CD14-positive monocyte (primary cell): ENCODE results near the gene ZNF442. TPM values are rescaled to one million over a fixed set of nuclear protein-coding genes. Genes with fewer than 3 reads are reported as not detected.
"Not testable (repeated sequence)": the region's sequence is repeated elsewhere in the genome, so short reads cannot be mapped to it uniquely, and the experiment has no call there.

Experiments
- DNase-seq, 3 donors: peaks; one replicate each; pipeline ENCODE4 v3.0.0-alpha.2; 2011 to 2022
- H2AFZ ChIP-seq: 2 replicates; pipeline ENCODE4 v1.6.0; 2012; ENCODE audit warnings: mild to moderate bottlenecking, low read depth, low read length, inconsistent platforms; ENCODE audit not compliant: insufficient read depth, poor library complexity, severe bottlenecking
- H3K27ac ChIP-seq, 2 donors: 1 replicate in 1 of 2; 2 replicates in 1 of 2; pipeline ENCODE4 v1.5.1; 2012 to 2013; ENCODE audit warnings: low read length in 2 of 2, control low read depth in 1 of 2, inconsistent platforms in 1 of 2, low read depth in 1 of 2, mild to moderate bottlenecking in 1 of 2
- H3K27me3 ChIP-seq, 2 donors: one replicate each; pipeline versions ENCODE4 v1.6.0 to v1.6.1; 2011 to 2013; ENCODE audit warnings: low read length in 2 of 2; ENCODE audit not compliant: control insufficient read depth in 2 of 2, insufficient read depth in 2 of 2
- H3K36me3 ChIP-seq, 2 donors: replicated peaks in 1 of 2; 1 replicate in 1 of 2; 2 replicates in 1 of 2; pipeline versions ENCODE4 v1.5.1 to v1.6.1; 2012 to 2013; ENCODE audit warnings: low read length in 2 of 2, control low read depth in 1 of 2, inconsistent platforms in 1 of 2, mild to moderate bottlenecking in 1 of 2; ENCODE audit not compliant: insufficient read depth in 2 of 2, control insufficient read depth in 1 of 2
- H3K4me1 ChIP-seq, 2 donors: 1 replicate in 1 of 2; 2 replicates in 1 of 2; pipeline versions ENCODE4 v1.5.1 to v1.6.1; 2012 to 2013; ENCODE audit warnings: low read length in 2 of 2, control low read depth in 1 of 2, inconsistent platforms in 1 of 2, mild to moderate bottlenecking in 1 of 2, moderate library complexity in 1 of 2; ENCODE audit not compliant: insufficient read depth in 2 of 2, control insufficient read depth in 1 of 2
- H3K4me2 ChIP-seq: replicated peaks from 2 replicates; pipeline ENCODE3; 2012; ENCODE audit warnings: low read length, moderate library complexity, mild to moderate bottlenecking; ENCODE audit not compliant: poor library complexity, severe bottlenecking; ENCODE audit errors: extremely low read depth
- H3K4me3 ChIP-seq, 3 experiments: fragments of 200-600 bp in 1 of 3; sonication (generic) in 1 of 3; replicated peaks in 1 of 3; 1 replicate in 2 of 3; 2 replicates in 1 of 3; pipeline ENCODE4 v1.5.1; 2011 to 2013; ENCODE audit warnings: low read length in 3 of 3, mild to moderate bottlenecking in 3 of 3, control low read depth in 2 of 3, low read depth in 2 of 3, inconsistent platforms in 1 of 3, moderate library complexity in 1 of 3
- H3K79me2 ChIP-seq: 2 replicates; pipeline ENCODE4 v1.6.0; 2012; ENCODE audit warnings: mild to moderate bottlenecking, control low read depth, inconsistent platforms, low read length, moderate library complexity; ENCODE audit not compliant: insufficient read depth
- H3K9ac ChIP-seq: 2 replicates; pipeline ENCODE4 v1.6.0; 2017; ENCODE audit warnings: low read length, mild to moderate bottlenecking; ENCODE audit not compliant: insufficient read depth, poor library complexity, severe bottlenecking
- H3K9me3 ChIP-seq, 2 donors: replicated peaks in 1 of 2; 1 replicate in 1 of 2; 2 replicates in 1 of 2; pipeline versions ENCODE4 v1.5.1 to v1.6.1; 2012 to 2013; ENCODE audit warnings: low read length in 2 of 2, control low read depth in 1 of 2; ENCODE audit not compliant: control insufficient read depth in 1 of 2, insufficient read depth in 1 of 2
- H4K20me1 ChIP-seq: 2 replicates; pipeline ENCODE4 v1.6.0; 2012; ENCODE audit warnings: mild to moderate bottlenecking, low read length, control low read depth, moderate library complexity; ENCODE audit not compliant: insufficient read depth
- H3K27ac Mint-ChIP-seq, 7 donors: one replicate each; pipeline ENCODE4 v1.8.0; 2020; ENCODE audit warnings: mild to moderate bottlenecking in 7 of 7, mixed read lengths in 7 of 7, moderate library complexity in 6 of 7, inconsistent platforms in 2 of 7
- H3K27me3 Mint-ChIP-seq, 3 donors: one replicate each; pipeline ENCODE4 v1.8.0; 2021 to 2022; ENCODE audit warnings: low read depth in 3 of 3, mild to moderate bottlenecking in 3 of 3, mixed read lengths in 3 of 3, moderate library complexity in 3 of 3, inconsistent platforms in 1 of 3
- H3K36me3 Mint-ChIP-seq, 2 donors: one replicate each; pipeline ENCODE4 v1.8.0; 2020; ENCODE audit warnings: mixed read lengths in 2 of 2, inconsistent platforms in 1 of 2, mild to moderate bottlenecking in 1 of 2
- H3K4me1 Mint-ChIP-seq: one replicate; pipeline ENCODE4 v1.8.0; 2020; ENCODE audit warnings: mild to moderate bottlenecking, mixed read lengths
- H3K4me3 Mint-ChIP-seq, 2 donors: one replicate each; pipeline ENCODE4 v1.8.0; 2020; ENCODE audit warnings: mild to moderate bottlenecking in 2 of 2, mixed read lengths in 2 of 2, moderate library complexity in 1 of 2
- H3K9me3 Mint-ChIP-seq, 7 donors: one replicate each; pipeline ENCODE4 v1.8.0; 2020 to 2022; ENCODE audit warnings: mixed read lengths in 7 of 7, mild to moderate bottlenecking in 6 of 7, moderate library complexity in 6 of 7, inconsistent platforms in 2 of 7
- CTCF ChIP-seq: fragments of 200-600 bp; IDR thresholded peaks from one replicate; pipeline ENCODE4 v1.8.0; 2022; ENCODE audit warnings: antibody characterized with exemption, mild to moderate bottlenecking
- whole genome bisulfite sequencing: methylation state at CpG from one replicate; pipeline ENCODE4 v1.1.5; 2013; ENCODE audit warnings: missing lambda C conversion rate; ENCODE audit not compliant: insufficient coverage; 5-methylcytosine and 5-hydroxymethylcytosine counted together
- intact Hi-C, 2 donors: fragments of 100-400 bp; cut with micrococcal nuclease; formaldehyde crosslinking; loops; one replicate each; pipeline versions ENCODE4 v1.15.0 to v1.15.1; 2023
- polyA plus RNA-seq, 3 donors: library from polyadenylated mRNA; depleted of rRNA in 1 of 3; unstranded in 2 of 3; stranded (reverse) in 1 of 3; fragments of 300-500 nt in 2 of 3; fragments of >200 nt in 1 of 3; fragmentation: Illumina TruSeq in 2 of 3; gene quantifications; 1 replicate in 2 of 3; 2 replicates in 1 of 3; pipeline ENCODE4 v1.2.3, GENCODE V29; 2012 to 2021

The ZNF442 gene
- polyA plus RNA-seq, 3 donors = 0.03 to 0.39 (median 0.17) TPM

DNA sequence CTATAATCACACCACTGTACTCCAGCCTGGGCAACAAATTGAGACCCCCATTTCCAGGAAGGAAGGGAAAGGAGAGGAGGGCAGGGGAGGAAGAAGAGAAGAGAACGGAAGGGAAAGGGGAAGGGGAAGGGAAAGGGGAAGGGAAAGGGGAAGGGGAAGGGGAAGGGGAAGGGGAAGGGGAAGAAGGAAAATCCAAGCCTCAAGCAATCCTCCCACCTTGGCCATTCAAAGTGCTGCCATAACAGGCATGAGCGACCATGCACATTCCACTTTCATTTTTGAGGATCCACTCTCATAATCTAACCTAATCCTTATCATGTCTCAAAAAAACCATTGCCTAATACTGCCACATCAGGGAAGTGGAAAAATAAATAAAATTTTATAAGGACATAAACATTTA is 20.9 kb upstream of the ZNF442 start:
- Histone ChIP-seq H3K36me3 (peaks cover 7 to 49% of the 10 kb centered on the region in 2 donors), H3K9me3 (peaks cover 54 to 88% of the 10 kb centered on the region in 2 donors)
- H3K4me3 ChIP-seq, H4K20me1 ChIP-seq, H3K27me3 Mint-ChIP-seq, H3K27ac Mint-ChIP-seq, H3K27me3 ChIP-seq, H3K4me3 Mint-ChIP-seq, intact Hi-C loops, H3K4me1 ChIP-seq, H3K4me1 Mint-ChIP-seq, H3K4me2 ChIP-seq, H3K79me2 ChIP-seq, H3K9ac ChIP-seq, DNase-seq, H3K27ac ChIP-seq, H2AFZ ChIP-seq: not testable (repeated sequence)
- peaks cover 17 to 49% of the 10 kb centered on the region in 2 donors for H3K36me3 Mint-ChIP-seq
- no CpG with 5 or more reads among the region's 2 CpGs for WGBS
- H3K9me3 Mint-ChIP-seq = peaks cover 40 to 86% (median 77%) of the 10 kb centered on the region in 7 donors

GRCh38 chr19:12380444-12380737 is 14.9 kb upstream of the ZNF442 start:
- no peak overlapping the region for H3K27ac ChIP-seq
- Mint-ChIP-seq H3K27me3 (peaks cover 0 to 2% (median 0%) of the 10 kb centered on the region in 3 donors), H3K4me3 (no peak overlapping the region), H3K4me1 (no peaks in the 10 kb centered on the region), H3K36me3 (peaks cover 15 to 31% of the 10 kb centered on the region in 2 donors), H3K9me3 (peaks cover 47 to 95% (median 88%) of the 10 kb centered on the region in 7 donors), H3K27ac (no peak overlapping the region)
- H3K36me3 ChIP-seq = peaks cover 4 to 42% of the 10 kb centered on the region in 2 donors
- no peak overlapping the region for H3K4me2 ChIP-seq
- H3K4me1 ChIP-seq = no peaks in the 10 kb centered on the region
- TF ChIP-seq CTCF = no peak
- no peak overlapping the region for H2AFZ ChIP-seq
- H3K9ac ChIP-seq = no peak overlapping the region
- no peaks in the 10 kb centered on the region for H3K27me3 ChIP-seq
- no peak for DNase-seq
- WGBS = 100% methylated on average over 1 of the region's 2 CpGs
- intact Hi-C loops = no loop called here
- peak overlapping the region in 1 of 3 experiments; percentile 23 for H3K4me3 ChIP-seq
- no peaks in the 10 kb centered on the region for H4K20me1 ChIP-seq
- no peaks in the 10 kb centered on the region for H3K79me2 ChIP-seq
- H3K9me3 ChIP-seq = peaks cover 62 to 95% of the 10 kb centered on the region in 2 donors
